ENCODE data around the gene MAP3K15.
"Not testable (repeated sequence)": the region's sequence is repeated elsewhere in the genome, so short reads cannot be mapped to it uniquely, and the experiment has no call there.

Gene MAP3K15

GRCh38 chrX:19515615-19516105, 352 bp upstream of the MAP3K15 start:
- H3K4me3 ChIP-seq (ENCODE audit: control insufficient read depth, low read depth, low read length), result no peak overlapping the region
- no peak for DNase-seq (ENCODE audit: low read depth)
- TF ChIP-seq CTCF (conservative IDR thresholded peaks at IDR 0.05; ENCODE audit: control insufficient read depth, insufficient read depth, low read depth, low read length), result no peak

- H3K4me3 ChIP-seq (ENCODE audit: control insufficient read depth, low read depth, low read length), result no peak overlapping the region
- TF ChIP-seq CTCF (conservative IDR thresholded peaks at IDR 0.05; ENCODE audit: control insufficient read depth, insufficient read depth, low read depth, low read length), result no peak
- DNase-seq (ENCODE audit: low read depth), result no peak
These were observed 1.9 kb downstream of the MAP3K15 start for GRCh38 chrX:19513383-19513782.

GRCh38 chrX:19512961-19513360, 2.3 kb downstream of the MAP3K15 start:
- no peak for TF ChIP-seq CTCF (conservative IDR thresholded peaks at IDR 0.05; ENCODE audit: control insufficient read depth, insufficient read depth, low read depth, low read length)
- H3K4me3 ChIP-seq (ENCODE audit: control insufficient read depth, low read depth, low read length), result no peak overlapping the region
- DNase-seq (ENCODE audit: low read depth), result no peak

GRCh38 chrX:19512359-19512758, 2.9 kb downstream of the MAP3K15 start:
- H3K4me3 ChIP-seq (ENCODE audit: control insufficient read depth, low read depth, low read length), result no peak overlapping the region
- DNase-seq (ENCODE audit: low read depth), result no peak
- no peak for TF ChIP-seq CTCF (conservative IDR thresholded peaks at IDR 0.05; ENCODE audit: control insufficient read depth, insufficient read depth, low read depth, low read length)

- not testable (repeated sequence) for H3K4me3 ChIP-seq (ENCODE audit: control insufficient read depth, low read depth, low read length); DNase-seq (ENCODE audit: low read depth)
These were observed 3.5 kb downstream of the MAP3K15 start for GRCh38 chrX:19511796-19512195.

GRCh38 chrX:19496711-19497110, 18.6 kb downstream of the MAP3K15 start:
- TF ChIP-seq CTCF (conservative IDR thresholded peaks at IDR 0.05; ENCODE audit: control insufficient read depth, insufficient read depth, low read depth, low read length), result no peak

GRCh38 chrX:19487520-19488200, 27.6 kb downstream of the MAP3K15 start:
- no peak for DNase-seq (ENCODE audit: low read depth)
- H3K4me3 ChIP-seq (ENCODE audit: control insufficient read depth, low read depth, low read length), result no peak overlapping the region
- no peak for TF ChIP-seq CTCF (conservative IDR thresholded peaks at IDR 0.05; ENCODE audit: control insufficient read depth, insufficient read depth, low read depth, low read length)

More at GRCh38 chrX:19496711-19497110, 18.6 kb downstream of the MAP3K15 start:
- no peak overlapping the region for H3K4me3 ChIP-seq (ENCODE audit: control insufficient read depth, low read depth, low read length)
- DNase-seq (ENCODE audit: low read depth), result no peak
